Stimulated activated CD8-positive, alpha-beta memory T cell treated with anti-CD3 and anti-CD28 coated beads, Interleukin-12 subunit alpha, Interleukin-12 subunit beta, amount 100 ng/mL, for 4 hours (primary cell): ENCODE results near the gene DHH.

Experiments
- DNase-seq: peaks from one replicate; pipeline ENCODE4 v3.0.0-alpha.2; 2020; ENCODE audit warnings: low read depth

The DHH gene

DNA sequence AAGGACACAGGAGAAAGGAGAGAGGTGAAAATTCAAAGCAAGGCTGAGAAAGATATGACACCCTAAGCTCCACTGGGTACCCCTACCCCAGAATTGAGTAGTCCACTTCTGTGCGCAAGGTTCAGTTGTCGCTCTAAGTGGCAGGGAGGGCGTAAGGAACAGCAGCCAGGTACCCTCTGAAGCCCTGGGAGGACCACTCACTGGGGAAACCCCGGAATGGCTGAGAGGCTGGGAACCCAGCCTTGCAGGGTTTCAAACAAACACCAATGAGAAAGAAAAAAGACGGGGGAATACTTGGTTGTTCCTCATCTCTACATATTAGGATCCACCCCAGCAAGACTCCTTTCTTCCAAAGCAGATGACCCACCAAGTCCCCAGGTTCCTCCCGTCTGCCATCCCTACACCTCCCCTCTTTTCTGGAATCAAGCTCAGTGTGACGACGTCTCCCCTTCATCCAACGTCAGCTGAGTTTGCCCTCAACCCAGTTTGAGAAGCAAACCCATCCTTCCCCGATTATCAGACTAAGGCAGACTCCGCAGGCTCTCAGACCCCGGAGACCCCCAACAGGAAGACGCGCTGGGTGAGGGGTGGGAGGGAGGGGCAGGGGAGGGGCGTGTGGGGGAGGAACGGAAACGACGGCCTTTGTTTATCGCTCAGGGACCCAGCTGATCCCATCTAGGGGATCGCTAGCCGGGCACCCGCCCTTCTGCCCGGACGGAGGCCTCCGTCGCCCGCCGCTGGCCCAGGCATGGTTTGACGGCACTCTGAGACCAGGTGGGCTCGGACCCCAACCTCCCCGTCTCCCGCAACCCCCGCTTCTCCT is 15.3 kb upstream of the DHH start:
- DNase-seq: no peak

DNA sequence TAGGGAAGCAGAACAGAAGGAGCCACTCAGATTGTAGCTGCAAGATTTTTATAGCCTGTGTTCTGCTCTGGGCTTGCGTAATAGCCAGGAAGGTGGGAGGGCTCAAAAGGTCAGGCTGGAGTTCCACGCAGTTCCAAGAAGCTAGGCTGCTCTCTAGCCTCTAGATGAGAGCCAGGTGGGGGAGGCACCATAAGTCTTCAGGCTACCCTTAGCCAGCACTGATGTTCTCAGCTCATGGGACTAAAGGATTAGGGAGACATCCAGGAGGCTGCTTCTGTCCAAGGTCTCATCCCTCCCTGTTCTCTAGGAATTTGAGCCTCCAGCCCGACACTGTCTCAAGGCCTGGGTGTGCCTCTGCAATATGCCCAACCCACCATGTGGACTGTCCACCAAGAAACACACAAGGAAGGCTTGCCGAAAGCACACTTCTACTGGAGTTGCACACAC is 14.4 kb upstream of the DHH start:
- DNase-seq: no peak

DNA sequence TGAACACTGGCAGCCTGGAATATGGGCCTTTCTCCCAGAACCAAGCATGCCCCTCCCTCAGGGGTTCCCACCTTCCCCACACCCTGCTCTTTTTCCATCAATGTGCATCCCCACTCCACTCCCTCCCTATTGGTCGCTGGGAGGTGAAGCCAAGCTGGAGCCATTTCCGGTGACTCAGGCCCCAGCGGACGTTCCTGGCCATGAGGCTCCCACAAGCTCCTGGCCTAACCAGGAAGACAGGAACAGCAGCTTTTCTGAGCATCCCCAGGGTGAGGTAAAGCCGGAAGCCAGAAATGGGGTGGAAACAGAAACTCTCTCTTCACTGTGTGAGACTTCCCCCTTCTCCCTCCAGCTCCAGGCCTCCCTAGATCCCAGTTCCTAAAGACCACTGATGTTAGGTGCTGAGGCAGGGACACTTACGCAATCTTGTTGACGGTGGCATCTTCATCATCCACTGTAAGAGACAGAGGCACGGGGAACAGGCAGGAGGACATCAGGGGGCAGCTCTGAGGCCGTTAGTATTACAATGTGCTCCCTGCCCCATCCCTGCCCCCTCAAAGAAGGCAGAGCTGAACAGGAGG is 11.0 kb upstream of the DHH start:
- no peak for DNase-seq

DNA sequence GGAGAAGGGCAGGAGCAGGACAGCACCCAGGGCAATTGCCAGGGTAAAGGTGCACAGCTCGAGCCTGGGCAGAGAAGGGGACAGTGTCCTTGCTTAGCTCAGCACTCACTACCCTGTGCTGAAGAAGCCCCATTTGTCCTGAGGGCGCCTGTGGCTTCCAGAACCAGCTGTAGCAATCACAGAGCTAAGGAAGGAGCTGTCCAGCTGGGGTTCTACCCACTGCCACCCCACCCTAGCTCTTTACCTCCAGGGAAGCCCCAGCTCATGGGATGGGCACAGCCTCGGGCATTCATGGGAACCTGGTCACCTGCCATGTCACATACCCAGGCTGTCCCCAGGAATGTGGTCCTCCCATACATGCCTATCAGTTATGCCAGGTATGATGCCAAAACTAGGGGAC is 10.2 kb upstream of the DHH start:
- no peak for DNase-seq

DNA sequence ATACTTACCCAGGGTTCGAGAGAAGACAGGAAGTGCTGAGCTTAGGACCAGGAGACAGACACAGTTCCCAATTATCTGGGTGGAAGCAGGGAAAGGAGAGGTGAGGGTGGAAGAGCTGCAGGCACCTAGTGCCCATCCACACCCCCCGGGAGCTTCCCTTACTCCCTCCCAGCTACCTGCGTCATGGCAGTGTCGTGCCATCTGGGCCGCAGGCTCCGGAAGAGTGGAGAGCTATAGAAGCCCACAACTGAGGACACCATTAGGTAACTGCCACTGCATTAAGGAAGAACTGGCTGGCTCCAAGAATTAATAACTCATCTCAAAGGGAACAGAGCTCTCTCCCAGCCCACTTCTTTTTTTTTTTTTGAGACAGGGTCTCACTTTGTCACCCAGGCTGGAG is 5.8 kb upstream of the DHH start:
- DNase-seq: no peak

DNA sequence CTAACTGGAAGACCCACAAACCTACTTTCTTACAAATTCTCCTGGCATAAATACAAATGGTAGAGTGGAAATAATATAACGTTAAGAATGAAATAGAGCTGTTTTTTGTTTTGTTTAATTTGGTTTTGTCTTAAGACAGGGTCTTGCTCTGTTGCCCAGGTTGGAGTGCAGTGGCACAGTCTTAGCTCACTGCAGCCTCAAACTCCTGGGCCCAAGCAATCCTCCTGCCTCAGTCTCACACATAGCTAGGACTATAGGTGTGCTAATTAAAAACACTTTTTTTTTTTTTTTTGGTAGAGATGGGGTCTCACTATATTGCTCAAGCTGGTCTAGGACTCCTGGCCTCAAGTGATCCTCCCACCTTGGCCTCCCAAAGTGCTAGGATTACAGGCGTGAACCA is 4.1 kb upstream of the DHH start:
- no peak for DNase-seq

DNA sequence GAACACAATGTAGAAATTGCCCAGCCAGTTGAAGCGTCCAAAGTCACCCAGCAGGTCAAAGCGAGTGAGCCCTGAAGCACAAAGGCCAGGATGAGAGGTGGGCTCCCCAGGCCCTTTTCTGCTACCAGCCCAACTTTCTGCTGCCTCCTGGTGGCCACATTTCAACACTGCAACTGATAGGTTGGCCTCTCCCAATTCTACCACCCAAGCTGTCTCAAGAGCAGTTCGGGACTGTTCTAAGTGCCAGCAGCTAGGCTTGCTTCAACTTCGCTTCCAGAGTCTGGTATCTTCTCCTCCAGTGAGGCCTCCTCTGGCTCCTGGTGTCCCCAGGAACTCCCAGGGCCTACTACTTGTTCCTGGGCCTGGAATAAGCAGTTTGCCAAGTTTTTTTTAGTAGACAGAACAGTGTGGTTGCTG is 3.4 kb upstream of the DHH start:
- DNase-seq: peak; percentile 21

DNA sequence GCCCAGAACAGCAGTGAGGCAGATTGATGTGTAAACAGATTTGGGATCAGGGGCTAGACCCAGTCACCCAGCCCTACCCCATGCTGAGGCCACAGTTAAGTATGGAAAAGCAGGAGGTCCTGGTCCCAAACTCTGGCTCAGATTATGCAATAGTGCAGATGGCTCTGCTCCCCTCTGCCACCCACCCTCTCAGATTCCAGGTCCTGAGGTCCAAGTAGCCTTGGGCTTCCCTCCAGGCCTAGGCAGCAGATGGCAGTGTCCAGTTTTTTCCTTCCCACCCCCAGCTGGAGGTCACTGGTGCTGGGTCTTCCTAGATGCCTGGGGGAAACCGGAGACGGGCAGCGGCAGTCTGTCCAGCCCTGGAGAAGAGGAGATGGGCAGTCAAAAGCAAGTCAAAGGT is 2.8 kb upstream of the DHH start:
- no peak for DNase-seq

DNA sequence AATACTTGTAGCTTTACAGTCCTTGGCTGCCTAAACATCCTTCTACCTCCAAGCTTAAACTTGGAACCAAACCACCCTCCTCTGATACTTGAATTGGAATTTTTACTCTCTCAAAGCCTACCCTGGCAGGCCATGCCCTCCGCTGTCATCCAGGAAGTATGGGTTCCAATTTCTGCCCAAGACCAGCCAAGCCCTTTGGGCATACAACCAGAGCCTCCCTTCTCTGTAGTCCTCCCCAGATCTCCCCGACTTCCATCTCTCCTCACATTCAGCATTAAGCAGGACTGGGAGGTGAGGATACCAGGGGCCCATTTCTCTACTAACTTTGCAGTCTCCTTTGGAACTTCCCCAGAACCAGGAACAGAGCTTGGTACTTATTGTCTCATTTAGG is 369 bp upstream of the DHH start:
- no peak for DNase-seq

DNA sequence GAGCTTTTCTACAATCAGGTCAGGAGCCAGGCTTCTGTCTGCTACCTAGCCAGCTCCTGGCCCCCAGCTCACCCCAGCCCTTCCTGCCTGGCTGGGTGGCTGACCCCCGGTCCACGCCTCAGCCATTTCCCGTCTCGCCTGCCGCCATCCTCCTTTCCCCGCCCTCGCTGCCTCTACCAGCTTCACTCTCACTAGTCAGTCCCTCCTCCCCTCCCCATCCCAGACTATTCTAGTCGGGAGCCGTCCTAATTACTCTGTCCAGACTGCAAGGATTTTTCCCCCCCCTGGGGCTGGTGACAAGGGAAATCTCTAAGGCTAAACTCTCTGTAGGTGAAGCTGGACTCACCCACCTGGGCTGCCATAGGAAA is 825 bp downstream of the DHH start:
- no peak for DNase-seq

DNA sequence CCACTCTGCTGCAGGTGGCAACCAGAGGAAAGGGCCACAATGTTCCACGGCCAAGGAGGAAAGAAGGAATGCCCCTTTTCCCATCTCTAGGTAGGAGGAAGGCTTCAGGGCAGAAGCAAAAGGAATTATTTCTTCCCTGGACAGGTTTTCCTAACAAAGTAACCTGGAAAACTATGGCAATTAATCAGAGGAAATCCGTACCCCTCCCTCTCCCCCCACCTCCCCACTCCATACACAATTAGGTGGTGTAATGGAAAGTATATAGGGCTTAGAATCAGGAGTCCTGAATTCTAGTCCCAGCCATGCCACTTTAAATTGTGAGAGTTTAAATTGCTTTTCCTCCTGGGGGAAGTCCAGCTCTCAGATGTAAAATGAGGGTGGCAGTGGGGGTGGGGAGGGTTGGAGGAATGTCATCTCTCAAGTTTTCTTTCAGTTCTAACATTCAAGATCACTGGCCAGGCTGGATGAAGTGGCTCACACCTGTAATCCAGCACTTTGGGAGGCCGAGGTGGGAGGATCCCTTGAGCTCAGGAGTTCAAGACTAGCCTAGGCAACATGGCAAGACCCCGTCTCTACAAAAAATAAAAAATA is 1.7 kb downstream of the DHH start:
- DNase-seq: no peak

DNA sequence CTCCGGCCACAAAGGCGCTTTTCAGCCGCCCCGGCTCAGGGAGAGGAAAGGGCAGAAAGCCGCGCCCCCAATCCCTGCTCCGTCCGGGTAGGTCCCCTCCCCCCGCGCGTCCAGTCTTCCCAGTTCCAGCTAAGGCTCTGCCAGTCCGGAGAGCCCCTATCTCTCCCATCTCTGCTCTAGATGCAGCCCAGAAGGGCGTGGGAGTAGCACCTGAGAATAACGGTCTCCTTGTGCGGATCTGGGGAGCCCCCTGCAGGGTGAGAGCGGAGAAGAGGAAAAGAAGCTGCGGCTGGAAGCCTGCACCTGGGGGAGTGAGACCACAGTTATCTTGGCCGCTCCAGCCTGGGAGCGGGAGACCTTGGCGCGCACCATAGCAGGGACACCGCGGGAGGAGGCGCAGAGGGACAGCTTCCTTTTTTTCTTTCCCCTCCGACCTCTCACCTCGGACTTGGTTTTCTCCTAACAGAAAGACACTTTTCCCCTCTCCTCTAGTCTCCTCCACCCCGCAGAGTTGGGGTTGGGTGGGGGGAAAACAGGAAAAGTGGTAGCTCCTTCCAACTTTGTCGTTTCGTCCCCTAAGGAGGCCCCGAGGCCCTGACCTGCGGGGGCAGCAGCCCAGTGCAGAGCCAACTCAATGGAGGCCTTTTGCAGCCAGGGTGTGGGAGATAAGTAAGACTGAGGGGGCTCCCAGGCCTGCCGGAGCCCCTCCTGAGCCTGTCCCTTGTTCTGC is 2.4 kb downstream of the DHH start:
- DNase-seq: peak; percentile 33

DNA sequence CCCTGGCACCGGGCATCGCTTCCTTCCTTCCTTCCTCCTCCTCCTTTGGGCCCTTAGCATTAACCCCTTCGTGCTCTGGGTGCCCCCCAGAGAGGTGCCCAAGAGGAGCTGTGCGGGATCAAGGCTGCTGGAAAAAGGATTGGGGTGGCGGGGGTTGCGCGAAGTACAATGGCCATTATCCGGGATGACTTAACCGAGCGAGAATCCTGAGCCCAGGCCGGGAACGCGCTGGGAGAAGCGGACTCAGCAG is 2.8 kb downstream of the DHH start:
- no peak for DNase-seq

DNA sequence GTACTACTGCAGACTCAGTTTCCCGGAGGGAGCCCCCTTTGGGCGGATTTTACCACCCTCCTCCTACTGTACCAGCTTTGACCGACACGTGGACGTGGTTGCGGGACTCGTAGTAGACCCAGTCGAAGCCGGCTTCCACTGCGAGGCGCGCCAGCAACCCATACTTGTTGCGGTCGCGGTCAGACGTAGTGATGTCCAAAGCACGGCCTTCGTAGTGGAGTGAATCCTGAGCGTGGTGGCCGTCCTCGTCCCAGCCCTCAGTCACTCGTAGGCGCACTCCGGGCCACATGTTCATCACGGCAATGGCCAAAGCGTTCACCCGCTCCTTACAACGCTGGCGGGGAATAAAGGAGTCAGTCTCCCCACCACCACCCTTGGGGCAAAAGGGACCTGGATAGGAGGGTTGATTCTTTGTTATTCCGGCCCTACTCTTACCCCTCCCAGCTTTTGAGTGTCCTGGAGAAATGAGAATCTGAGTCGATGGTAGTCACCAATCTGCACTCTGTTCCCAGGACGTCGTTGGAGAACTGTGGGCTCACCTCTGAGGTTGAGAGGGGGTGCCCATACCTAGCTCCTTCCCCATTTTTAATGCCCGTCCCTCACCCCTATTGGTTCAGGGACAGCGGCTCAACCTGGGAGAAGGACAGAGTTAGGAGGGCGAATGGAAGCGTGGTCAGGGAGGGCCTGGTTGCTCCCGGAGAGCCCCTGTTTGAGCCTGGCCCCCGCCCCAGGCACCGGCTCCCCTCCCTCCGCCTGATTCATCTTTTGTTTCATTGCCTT is 3.4 kb downstream of the DHH start:
- no peak for DNase-seq

DNA sequence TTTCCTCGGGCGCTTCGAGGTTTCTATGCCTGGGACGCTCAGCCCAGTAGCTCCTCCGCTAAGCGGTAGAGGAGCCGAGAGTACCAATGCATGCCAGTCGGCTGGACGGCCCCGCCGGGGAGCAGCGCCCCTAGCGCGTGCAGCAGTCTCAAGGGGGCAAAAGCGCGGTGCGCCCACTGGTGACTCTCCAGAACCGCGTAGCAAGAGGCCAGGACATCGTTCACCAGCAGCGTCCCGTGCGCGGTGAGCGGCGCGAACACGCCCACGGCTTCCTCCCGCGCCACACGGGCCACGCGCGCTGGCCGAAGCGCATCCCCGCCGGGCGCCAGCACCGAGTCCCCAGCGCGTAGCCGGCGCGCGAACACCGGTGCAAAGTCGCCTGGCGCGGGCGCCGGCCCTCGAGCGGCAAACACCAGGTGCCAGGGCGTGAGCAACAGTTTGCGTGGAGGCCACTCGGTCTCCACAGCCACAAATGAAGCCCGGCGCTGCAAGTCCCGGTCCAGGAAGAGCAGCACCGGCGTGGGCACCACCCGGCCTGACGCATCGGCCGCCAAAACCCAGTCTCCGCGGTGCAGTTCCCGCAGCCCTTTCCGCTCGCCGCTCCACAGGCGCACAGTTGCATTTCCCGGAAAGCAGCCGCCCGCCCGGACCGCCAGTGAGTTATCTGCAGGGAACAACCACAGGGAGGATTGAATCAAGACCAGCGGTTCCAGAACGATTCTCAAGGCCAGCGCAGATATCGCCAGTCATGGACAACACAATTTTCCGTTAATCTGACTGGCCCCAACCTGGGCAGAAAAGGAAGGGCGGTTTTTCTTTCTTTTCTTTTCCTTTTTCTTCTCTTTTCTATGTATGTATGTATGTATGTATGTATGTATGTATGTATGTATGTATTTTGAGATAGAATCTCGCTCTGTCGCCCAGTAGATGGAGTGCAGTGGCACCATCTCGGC is 4.5 kb downstream of the DHH start:
- DNase-seq: peak; percentile 19

DNA sequence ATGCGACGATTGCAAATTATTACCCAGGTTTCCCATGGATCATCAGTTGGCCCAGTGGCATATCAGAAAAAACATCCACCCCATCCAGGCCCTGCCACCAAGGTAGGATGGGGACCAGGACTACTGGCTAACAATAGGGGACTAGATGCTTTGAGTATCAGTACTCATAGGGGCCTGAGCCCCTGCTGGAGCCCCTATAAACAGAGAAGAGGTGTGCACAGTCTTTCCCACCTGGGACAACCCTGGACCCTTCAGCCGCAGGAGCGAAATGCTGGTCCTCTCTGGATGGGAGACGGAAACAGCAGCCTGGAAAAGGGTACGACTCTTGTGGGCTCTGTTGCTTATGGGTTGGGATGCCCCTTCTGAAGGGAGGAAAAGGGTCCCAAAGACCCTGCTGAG is 5.7 kb downstream of the DHH start:
- no peak for DNase-seq

DNA sequence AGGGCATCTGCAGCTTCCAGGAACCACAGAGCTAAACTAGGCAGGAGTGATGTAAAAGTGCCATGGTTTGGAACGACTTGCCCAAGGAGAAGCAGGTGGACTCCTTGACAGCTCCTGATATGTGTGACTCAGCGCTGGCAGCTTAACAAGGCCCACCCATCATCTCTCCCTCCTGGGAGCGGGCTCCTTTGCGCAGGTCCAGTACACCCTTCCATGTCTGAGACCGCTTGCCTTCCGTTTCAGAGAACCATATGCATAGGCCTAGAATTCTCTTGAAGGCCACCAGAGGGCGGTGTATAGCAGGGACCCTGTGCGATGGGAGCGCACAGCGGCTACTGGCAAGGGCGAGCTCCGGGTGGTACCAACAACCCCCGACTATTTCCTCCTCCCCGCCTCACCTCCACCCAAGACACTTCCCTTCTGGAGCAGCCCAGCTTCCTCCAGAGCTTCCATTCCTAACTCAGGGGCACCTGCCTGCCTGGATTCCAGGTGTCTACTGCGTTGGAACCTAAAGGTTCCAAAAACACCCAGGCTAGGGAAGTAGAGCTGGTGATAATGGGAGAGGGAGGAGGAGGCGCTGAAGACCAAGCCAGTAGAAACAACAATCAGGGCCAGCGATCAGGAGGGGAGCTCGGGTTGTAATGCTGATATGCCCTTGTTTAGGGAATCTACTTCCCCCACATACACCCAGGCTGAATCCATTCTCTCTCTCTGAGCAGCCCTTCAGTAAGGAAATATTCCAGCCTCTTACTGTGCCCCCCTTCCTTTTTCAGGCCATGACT is 6.3 kb downstream of the DHH start:
- DNase-seq: peak; percentile 42

DNA sequence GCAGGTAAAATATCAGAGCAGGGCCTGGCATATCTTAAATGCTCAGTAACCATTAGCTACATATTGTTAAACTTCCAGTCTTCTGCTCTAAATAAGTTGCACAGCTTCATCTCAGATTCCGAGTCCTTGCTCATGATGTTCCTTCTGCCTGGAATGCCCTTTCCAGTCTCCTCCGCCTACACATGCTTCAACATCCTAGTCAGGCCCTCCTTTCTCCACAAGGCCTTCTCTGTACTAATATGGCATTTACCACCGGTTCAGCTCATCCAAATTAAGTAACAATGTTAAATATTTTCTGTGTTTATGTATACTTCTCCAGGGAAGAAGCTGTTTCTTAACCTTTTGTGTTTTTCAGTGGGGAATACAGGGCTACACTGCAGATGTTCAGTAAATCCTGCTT is 8.5 kb downstream of the DHH start:
- DNase-seq: no peak

DNA sequence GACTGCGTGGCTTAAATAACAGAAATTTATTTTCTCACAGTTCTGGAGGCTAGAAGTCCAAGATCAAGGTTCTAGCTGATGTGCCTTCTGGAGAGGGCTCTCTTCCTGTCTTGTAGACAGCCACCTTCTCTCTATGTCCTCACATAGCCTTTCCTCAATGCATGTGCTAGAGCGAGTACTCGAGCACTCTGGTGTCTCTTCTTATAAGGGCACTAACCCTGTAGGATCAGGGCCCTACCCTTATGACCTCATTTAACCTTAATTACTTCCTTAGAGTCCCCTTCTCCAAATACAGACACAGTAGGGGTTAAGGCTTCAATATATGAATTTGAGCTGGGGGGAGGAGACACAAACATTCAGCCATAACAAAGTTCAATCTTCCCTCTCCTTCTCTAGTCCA is 10.2 kb downstream of the DHH start:
- no peak for DNase-seq

DNA sequence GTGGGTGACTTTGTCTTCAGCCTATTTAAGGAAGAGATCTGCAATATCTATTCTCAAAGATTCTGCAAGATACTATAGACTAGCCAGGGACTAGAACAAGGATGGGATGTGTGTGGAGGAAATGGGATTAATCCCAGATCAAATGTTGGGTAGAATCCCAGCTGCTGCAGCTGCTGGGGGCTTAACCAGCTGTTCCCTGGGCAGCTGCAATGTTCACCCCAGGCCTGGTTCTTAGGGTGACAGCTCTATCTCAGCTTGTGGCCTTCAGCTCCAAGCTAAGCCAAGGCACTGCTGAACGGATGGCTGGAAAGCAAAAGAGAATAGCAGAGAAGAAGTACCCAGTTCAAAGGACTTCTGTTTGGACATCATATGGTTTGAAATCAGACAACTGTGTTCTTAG is 14.8 kb downstream of the DHH start:
- DNase-seq: no peak

DNA sequence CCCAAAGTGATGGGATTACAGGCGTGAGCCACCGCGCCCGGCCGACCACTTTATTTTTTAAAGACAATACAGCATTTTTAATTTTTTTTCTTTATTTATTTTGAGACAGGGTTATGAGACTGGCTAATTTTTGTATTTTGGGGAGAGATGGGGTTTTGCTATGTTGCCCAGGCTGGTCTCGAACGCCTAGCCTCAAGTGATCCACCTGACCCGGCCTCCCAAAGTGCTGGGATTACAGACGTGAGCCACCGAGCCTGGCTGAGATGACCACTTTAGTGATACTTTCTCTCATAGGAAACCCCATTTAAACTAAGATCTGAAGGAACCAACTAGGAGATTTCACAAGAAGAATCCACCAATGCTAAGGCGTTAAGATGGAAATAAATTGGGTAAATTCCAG is 23.6 kb downstream of the DHH start:
- DNase-seq: no peak
